Stimulated activated CD8-positive, alpha-beta memory T cell treated with anti-CD3 and anti-CD28 coated beads, Interleukin-12 subunit alpha, Interleukin-12 subunit beta, amount 100 ng/mL, for 24 hours (primary cell): Measurements from ENCODE around the gene ARHGEF38.
"Not testable (repeated sequence)": the region's sequence is repeated elsewhere in the genome, so short reads cannot be mapped to it uniquely, and the experiment has no call there.

Experiments
- DNase-seq: peaks from one replicate; pipeline ENCODE4 v3.0.0-alpha.2; 2020; ENCODE audit errors: extremely low read depth

The ARHGEF38 gene

DNA sequence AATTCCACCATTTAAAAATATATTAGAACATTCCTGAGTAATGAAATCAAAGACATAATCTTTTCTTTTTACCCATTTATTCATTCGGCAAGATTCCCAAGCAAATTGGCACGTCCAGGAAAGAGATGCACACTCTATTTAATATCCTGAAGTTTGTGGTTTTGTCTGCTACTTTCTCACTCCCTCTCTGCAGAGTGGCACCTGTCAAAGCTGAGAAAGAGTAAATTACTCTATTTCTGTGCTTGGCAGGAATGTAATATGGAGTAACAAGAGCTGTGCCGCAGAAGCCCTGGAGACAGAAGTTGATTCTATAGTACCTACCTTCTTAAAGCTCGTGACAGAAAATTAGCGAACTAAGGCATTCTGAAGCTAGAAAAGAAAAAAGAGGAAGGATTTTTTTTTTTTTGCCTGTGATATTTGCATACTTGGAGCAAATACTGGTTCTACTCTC, 161.7 kb downstream of the ARHGEF38 start:
- no peak for DNase-seq

DNA sequence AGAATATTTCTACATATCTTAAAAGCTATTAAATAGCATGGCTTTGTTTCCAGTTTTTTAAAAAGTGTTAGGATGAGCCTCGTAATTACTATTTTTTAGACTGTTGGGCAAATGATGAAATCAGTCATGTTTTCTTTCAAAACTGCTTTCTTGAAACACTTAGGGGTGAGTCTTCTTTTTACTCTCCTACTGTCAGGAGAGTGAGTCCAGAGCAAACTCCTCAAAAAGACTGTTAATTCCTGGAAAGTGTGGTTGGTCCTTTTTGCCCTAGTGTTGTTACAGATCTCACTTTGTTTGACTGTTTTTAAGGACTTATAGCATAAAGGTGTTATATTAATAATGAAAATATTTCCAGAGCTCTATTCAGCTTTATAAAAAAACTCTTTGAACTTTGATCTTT, 162.5 kb downstream of the ARHGEF38 start:
- DNase-seq: no peak

DNA sequence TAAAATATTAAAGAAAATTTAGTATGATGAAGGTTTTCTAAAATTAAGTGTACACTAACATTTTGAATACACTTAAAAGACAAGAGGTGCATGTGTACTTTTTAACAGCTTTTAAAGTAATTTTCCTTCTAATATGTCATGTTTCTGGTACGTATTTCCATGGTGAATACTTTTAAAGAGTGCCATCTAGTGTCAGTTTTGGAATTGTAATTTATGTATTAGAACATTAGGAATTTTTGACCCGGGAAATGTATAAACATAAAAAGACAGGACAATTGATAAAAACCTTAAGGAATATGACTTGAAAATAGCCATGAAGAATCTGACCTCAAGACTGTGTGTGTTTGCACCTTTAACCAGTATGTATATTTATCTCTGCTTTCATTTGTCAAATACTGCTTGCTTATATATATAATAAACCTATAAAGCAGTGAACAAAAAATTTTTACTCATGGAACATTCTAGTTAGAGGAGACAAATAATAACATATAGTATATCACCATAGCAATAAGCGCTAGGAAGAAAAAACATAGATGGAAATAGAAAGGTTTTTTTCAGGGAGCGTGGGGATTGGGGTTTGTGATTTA, 163.4 kb downstream of the ARHGEF38 start:
- DNase-seq: no peak

DNA sequence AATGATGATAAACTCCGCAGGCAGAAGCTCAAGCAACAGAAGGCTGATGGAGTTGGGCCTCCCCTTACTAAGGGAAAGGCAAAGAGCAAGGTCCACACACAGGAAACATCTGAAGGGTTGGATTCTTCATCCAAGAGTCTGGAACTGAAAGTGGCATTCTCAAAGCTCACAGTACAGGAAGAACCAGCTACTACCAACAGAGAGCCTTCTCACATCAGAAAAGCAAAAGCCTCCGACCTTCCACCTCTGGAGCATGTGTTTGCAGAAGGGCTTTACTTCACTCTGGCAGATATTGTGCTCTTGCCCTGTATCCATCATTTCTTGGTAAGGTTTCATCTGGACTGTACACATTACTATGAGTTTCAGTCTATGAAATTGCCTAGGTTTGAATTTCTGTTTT, 166.8 kb downstream of the ARHGEF38 start:
- no peak for DNase-seq

DNA sequence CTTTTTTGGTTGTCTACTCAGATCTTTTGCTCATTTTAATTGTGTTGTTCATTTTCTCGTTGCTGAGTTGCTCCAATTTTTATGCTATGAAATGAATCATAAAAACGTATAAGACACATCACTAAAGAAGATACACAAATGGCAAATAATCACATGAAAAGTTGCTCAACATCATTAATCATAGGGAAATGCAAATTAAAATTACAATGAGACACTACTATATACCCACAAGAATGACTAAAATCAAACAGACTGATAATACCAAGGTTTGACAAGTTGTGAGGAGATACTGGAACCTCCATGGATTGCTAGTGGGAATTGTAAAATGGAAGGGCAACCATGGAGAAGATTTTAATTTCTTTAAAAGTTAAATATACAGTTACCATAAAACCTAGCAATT, 173.2 kb downstream of the ARHGEF38 start:
- DNase-seq: no peak

DNA sequence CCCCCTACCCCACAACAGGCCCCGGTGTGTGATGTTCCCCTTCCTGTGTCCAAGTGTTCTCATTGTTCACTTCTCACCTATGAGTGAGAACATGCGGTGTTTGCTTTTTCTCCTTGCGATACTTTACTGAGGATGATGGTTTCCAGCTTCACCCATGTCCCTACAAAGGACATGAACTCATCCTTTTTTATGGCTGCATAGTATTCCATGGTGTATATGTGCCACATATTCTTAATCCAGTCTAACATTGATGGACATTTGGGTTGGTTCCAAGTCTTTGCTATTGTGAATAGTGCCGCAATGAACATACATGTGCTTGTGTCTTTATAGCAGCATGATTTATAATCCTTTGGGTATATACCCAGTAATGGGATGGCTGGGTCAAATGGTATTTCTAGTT, 177.5 kb downstream of the ARHGEF38 start:
- not testable (repeated sequence) for DNase-seq
